ENCODE results near the gene GNAQ. TPM values are rescaled to one million over a fixed set of nuclear protein-coding genes. Genes with fewer than 3 reads are reported as not detected.

Gene GNAQ
- total RNA-seq, 3 donors from 2014 or later (not counting 1 experiment from before 2014, with no cell fraction given) = 17.8 to 51.6 (median 24.5) TPM

DNA sequence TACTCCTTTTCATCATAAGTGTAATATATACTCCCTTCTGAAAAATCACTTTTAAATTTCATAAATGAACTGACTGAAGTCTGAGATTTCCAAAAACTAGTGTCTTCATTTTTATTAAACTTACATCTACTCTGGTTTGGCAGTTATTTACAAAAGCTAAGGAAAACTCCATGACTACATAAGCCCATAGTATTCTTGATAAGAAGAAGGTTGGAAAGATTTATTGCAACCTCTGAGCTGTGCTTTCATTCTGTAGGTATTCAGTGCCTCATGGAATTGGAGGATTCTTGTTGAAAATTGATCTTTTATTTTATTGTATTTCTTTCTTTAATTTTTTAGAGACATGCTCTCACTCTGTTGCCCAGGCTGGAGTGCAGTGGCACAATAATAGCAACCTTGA lies 41.7 kb downstream of the GNAQ start:
- no peaks in the 10 kb centered on the region for H3K4me1 ChIP-seq (ENCODE audit: control insufficient read depth, insufficient read depth, low read length)
- H3K27ac ChIP-seq (ENCODE audit: low read length) = no peak overlapping the region
- H3K9me3 ChIP-seq (ENCODE audit: control insufficient read depth, insufficient read depth, low read length) = no peaks in the 10 kb centered on the region
- intact Hi-C loops (cut with micrococcal nuclease) = no loop called here
- H3K27me3 ChIP-seq (ENCODE audit: control insufficient read depth, insufficient read depth, low read length) = no peaks in the 10 kb centered on the region
- Mint-ChIP-seq H3K4me1 (peaks cover 19 to 21% of the 10 kb centered on the region in 2 donors), H3K27ac (no peak overlapping the region), H3K36me3 (no peaks in the 10 kb centered on the region), H3K27me3 (ENCODE audit: low read depth in 2 of 2) (no peaks in the 10 kb centered on the region), H3K9me3 (no peaks in the 10 kb centered on the region), H3K4me3 (no peak overlapping the region)
- no peak overlapping the region for H3K4me3 ChIP-seq (ENCODE audit: low read length)
- no peak for DNase-seq
- TF ChIP-seq, protein P1, sequence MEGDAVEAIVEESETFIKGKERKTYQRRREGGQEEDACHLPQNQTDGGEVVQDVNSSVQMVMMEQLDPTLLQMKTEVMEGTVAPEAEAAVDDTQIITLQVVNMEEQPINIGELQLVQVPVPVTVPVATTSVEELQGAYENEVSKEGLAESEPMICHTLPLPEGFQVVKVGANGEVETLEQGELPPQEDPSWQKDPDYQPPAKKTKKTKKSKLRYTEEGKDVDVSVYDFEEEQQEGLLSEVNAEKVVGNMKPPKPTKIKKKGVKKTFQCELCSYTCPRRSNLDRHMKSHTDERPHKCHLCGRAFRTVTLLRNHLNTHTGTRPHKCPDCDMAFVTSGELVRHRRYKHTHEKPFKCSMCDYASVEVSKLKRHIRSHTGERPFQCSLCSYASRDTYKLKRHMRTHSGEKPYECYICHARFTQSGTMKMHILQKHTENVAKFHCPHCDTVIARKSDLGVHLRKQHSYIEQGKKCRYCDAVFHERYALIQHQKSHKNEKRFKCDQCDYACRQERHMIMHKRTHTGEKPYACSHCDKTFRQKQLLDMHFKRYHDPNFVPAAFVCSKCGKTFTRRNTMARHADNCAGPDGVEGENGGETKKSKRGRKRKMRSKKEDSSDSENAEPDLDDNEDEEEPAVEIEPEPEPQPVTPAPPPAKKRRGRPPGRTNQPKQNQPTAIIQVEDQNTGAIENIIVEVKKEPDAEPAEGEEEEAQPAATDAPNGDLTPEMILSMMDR (IDR thresholded peaks at IDR 0.05) = no peak
- no peak for ATAC-seq
- H3K36me3 ChIP-seq (ENCODE audit: control insufficient read depth, insufficient read depth, low read length) = no peaks in the 10 kb centered on the region

DNA sequence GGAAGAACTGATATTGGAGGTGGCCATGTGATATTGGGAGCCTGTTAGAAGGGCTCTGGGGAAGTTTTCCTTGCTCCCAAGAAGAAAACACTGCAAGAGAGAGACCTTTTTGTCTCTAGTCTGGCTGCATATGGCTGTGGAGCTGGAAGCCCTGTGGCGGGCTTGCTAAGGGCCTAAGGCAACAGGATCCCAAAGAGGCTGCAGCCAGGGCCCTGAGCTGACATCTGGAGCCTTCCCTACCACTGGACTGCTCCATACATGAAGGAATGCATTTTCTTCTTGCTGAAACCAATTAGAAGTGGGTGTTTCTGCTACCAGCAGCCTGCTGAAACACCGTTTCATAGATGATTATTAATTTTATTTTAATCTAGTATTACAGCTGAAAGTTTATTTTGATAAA lies 42.2 kb downstream of the GNAQ start:
- H3K4me1 ChIP-seq (ENCODE audit: control insufficient read depth, insufficient read depth, low read length) = no peaks in the 10 kb centered on the region
- Mint-ChIP-seq H3K9me3 (no peaks in the 10 kb centered on the region), H3K27ac (no peak overlapping the region), H3K4me3 (no peak overlapping the region), H3K4me1 (peaks cover 19 to 21% of the 10 kb centered on the region in 2 donors), H3K36me3 (no peaks in the 10 kb centered on the region), H3K27me3 (ENCODE audit: low read depth in 2 of 2) (no peaks in the 10 kb centered on the region)
- 88% methylated on average over 1 of the region's 2 CpGs for WGBS (ENCODE audit: insufficient coverage)
- H3K27me3 ChIP-seq (ENCODE audit: control insufficient read depth, insufficient read depth, low read length) = no peaks in the 10 kb centered on the region
- H3K27ac ChIP-seq (ENCODE audit: low read length) = no peak overlapping the region
- H3K4me3 ChIP-seq (ENCODE audit: low read length) = no peak overlapping the region
- no peaks in the 10 kb centered on the region for H3K36me3 ChIP-seq (ENCODE audit: control insufficient read depth, insufficient read depth, low read length)
- ATAC-seq (no peak), DNase-seq (no peak)
- no peaks in the 10 kb centered on the region for H3K9me3 ChIP-seq (ENCODE audit: control insufficient read depth, insufficient read depth, low read length)
- TF ChIP-seq, protein P1 (IDR thresholded peaks at IDR 0.05) = no peak
- intact Hi-C loops (cut with micrococcal nuclease) = no loop called here

DNA sequence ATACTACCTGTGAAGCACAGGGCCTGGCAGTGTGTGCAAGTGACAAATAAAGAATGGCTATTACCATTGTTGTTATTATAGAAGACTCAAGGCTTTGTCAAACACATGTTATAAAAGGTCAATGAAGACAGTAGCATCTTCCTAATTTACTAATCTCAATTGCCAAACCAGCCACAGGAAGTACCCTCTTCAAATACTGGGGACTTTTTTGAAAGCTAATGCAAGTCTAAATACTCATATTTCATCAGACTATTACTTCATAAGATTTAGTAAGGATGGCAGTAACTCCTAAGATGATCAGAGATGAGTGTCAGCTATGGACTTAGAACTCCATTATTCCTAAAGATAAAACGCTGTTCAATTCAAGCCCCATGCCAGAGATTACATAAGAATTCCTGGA lies 43.0 kb downstream of the GNAQ start:
- H3K36me3 ChIP-seq (ENCODE audit: control insufficient read depth, insufficient read depth, low read length) = no peaks in the 10 kb centered on the region
- H3K4me3 ChIP-seq (ENCODE audit: low read length) = no peak overlapping the region
- Mint-ChIP-seq H3K9me3 (no peaks in the 10 kb centered on the region), H3K4me3 (no peak overlapping the region), H3K4me1 (peaks cover 20 to 22% of the 10 kb centered on the region in 2 donors), H3K27ac (no peak overlapping the region), H3K27me3 (ENCODE audit: low read depth in 2 of 2) (no peaks in the 10 kb centered on the region), H3K36me3 (no peaks in the 10 kb centered on the region)
- TF ChIP-seq, protein P1 (IDR thresholded peaks at IDR 0.05) = no peak
- no peaks in the 10 kb centered on the region for H3K9me3 ChIP-seq (ENCODE audit: control insufficient read depth, insufficient read depth, low read length)
- DNase-seq (no peak), ATAC-seq (no peak)
- H3K4me1 ChIP-seq (ENCODE audit: control insufficient read depth, insufficient read depth, low read length) = no peaks in the 10 kb centered on the region
- H3K27me3 ChIP-seq (ENCODE audit: control insufficient read depth, insufficient read depth, low read length) = no peaks in the 10 kb centered on the region
- intact Hi-C loops (cut with micrococcal nuclease) = no loop called here
- WGBS (ENCODE audit: insufficient coverage) = 100% methylated on average over 1 of the region's 1 CpG
- H3K27ac ChIP-seq (ENCODE audit: low read length) = no peak overlapping the region

DNA sequence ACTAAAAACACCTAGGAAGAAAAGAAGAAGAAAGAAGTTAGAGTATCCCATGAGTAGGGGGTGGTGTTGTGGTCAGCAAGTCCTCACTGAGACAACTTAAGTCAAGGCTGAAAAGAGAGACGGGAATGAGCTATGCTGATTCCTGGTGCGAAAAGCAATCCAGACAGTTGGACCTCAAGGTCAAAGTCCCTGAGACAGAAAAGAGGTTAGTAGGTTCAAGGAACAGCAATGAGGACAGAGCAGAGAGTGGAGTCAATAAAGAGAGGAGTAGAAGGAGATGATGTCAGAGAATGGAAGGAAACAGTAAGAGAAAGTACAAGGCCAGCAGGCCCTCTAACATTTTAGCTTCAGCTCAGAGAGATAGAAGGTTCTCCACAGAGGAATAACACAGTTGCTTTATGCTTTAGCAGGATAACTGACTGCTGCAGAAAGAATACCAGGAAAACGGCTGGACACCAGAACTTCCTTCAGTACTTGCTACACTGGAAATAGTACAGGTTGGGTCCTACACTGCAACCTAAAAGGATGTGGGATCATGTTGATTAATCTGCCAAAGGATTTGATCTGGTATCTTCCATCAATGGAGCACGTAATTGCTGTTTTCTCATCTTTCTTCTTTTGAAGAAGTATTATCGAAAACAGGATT lies 43.6 kb downstream of the GNAQ start:
- H3K36me3 Mint-ChIP-seq = no peaks in the 10 kb centered on the region
- Histone ChIP-seq H3K27me3 (ENCODE audit: control insufficient read depth, insufficient read depth, low read length) (no peaks in the 10 kb centered on the region), H3K9me3 (ENCODE audit: control insufficient read depth, insufficient read depth, low read length) (no peaks in the 10 kb centered on the region), H3K4me1 (ENCODE audit: control insufficient read depth, insufficient read depth, low read length) (no peaks in the 10 kb centered on the region), H3K27ac (ENCODE audit: low read length) (no peak overlapping the region), H3K4me3 (ENCODE audit: low read length) (no peak overlapping the region), H3K36me3 (ENCODE audit: control insufficient read depth, insufficient read depth, low read length) (no peaks in the 10 kb centered on the region)
- no peaks in the 10 kb centered on the region for H3K9me3 Mint-ChIP-seq
- ATAC-seq (no peak), DNase-seq (no peak)
- intact Hi-C loops (cut with micrococcal nuclease) = no loop called here
- WGBS (ENCODE audit: insufficient coverage) = 94% methylated on average over 5 of the region's 5 CpGs
- H3K27ac Mint-ChIP-seq = no peak overlapping the region
- H3K4me3 Mint-ChIP-seq = no peak overlapping the region
- peaks cover 26 to 28% of the 10 kb centered on the region in 2 donors for H3K4me1 Mint-ChIP-seq
- no peaks in the 10 kb centered on the region for H3K27me3 Mint-ChIP-seq (ENCODE audit: low read depth in 2 of 2)
- TF ChIP-seq, protein P1 (IDR thresholded peaks at IDR 0.05) = no peak

Data from natural killer cell (primary cell).